ENCODE results near the gene NTRK3. TPM values are rescaled to one million over a fixed set of nuclear protein-coding genes. Genes with fewer than 3 reads are reported as not detected.

The NTRK3 gene
- total RNA-seq, 1 experiment from 2014 or later: not detected

- ChIA-PET CTCF (no interaction called here), POLR2A (no interaction called here)
- Histone ChIP-seq H3K4me3 (ENCODE audit: low read depth, low read length) (no peak overlapping the region), H3K36me3 (ENCODE audit: control insufficient read depth, insufficient read depth, low read length) (no peaks in the 10 kb centered on the region), H3K27me3 (replicated peaks; ENCODE audit: control insufficient read depth, insufficient read depth, low read length) (no peaks in the 10 kb centered on the region), H3K4me1 (no peaks in the 10 kb centered on the region), H3K9me3 (no peaks in the 10 kb centered on the region)
- intact Hi-C loops (cut with micrococcal nuclease; ENCODE audit: unreplicated experiment): no loop called here
- H3K4me1 Mint-ChIP-seq (ENCODE audit: low read depth, unreplicated experiment): no peaks in the 10 kb centered on the region
- no TSS peak for BruUV-seq (replicated peaks)
- H3K27me3 Mint-ChIP-seq (ENCODE audit: insufficient read depth, unreplicated experiment): peaks cover 19% of the 10 kb centered on the region
- no peak for TF ChIP-seq CTCF (IDR thresholded peaks at IDR 0.05; ENCODE audit: insufficient read depth in 1 of 2, low read depth in 1 of 2, low read length in 1 of 2, severe bottlenecking in 1 of 2, unreplicated experiment in 1 of 2)
- peaks cover 9% of the 10 kb centered on the region for H3K9me3 Mint-ChIP-seq (ENCODE audit: unreplicated experiment)
- H3K4me3 Mint-ChIP-seq (ENCODE audit: unreplicated experiment): no peak overlapping the region
- no peaks in the 10 kb centered on the region for H3K36me3 Mint-ChIP-seq (ENCODE audit: insufficient read depth, unreplicated experiment)
- H3K27ac Mint-ChIP-seq (ENCODE audit: unreplicated experiment): no peak overlapping the region
- no peak for DNase-seq
Measured at GRCh38 chr15:88031461-88031860, 225.1 kb downstream of the NTRK3 start.

GRCh38 chr15:88029696-88030095 lies 226.8 kb downstream of the NTRK3 start:
- Mint-ChIP-seq H3K4me1 (ENCODE audit: low read depth, unreplicated experiment) (no peaks in the 10 kb centered on the region), H3K36me3 (ENCODE audit: insufficient read depth, unreplicated experiment) (no peaks in the 10 kb centered on the region), H3K27me3 (ENCODE audit: insufficient read depth, unreplicated experiment) (peaks cover 6% of the 10 kb centered on the region), H3K27ac (ENCODE audit: unreplicated experiment) (no peak overlapping the region), H3K9me3 (ENCODE audit: unreplicated experiment) (peaks cover 9% of the 10 kb centered on the region), H3K4me3 (ENCODE audit: unreplicated experiment) (no peak overlapping the region)
- TF ChIP-seq CTCF (IDR thresholded peaks at IDR 0.05; ENCODE audit: insufficient read depth in 1 of 2, low read depth in 1 of 2, low read length in 1 of 2, severe bottlenecking in 1 of 2, unreplicated experiment in 1 of 2): no peak
- Histone ChIP-seq H3K27me3 (replicated peaks; ENCODE audit: control insufficient read depth, insufficient read depth, low read length) (no peaks in the 10 kb centered on the region), H3K4me1 (no peaks in the 10 kb centered on the region), H3K4me3 (ENCODE audit: low read depth, low read length) (no peak overlapping the region), H3K9me3 (no peaks in the 10 kb centered on the region), H3K36me3 (ENCODE audit: control insufficient read depth, insufficient read depth, low read length) (no peaks in the 10 kb centered on the region)
- POLR2A ChIA-PET: no interaction called here
- no TSS peak for BruUV-seq (replicated peaks)
- CTCF ChIA-PET: no interaction called here
- intact Hi-C loops (cut with micrococcal nuclease; ENCODE audit: unreplicated experiment): no loop called here
- no peak for DNase-seq

- Mint-ChIP-seq H3K27me3 (ENCODE audit: insufficient read depth, unreplicated experiment) (peaks cover 11% of the 10 kb centered on the region), H3K4me3 (ENCODE audit: unreplicated experiment) (no peak overlapping the region), H3K27ac (ENCODE audit: unreplicated experiment) (no peak overlapping the region), H3K9me3 (ENCODE audit: unreplicated experiment) (peaks cover 9% of the 10 kb centered on the region), H3K4me1 (ENCODE audit: low read depth, unreplicated experiment) (no peaks in the 10 kb centered on the region), H3K36me3 (ENCODE audit: insufficient read depth, unreplicated experiment) (no peaks in the 10 kb centered on the region)
- POLR2A ChIA-PET: no interaction called here
- Histone ChIP-seq H3K4me1 (no peaks in the 10 kb centered on the region), H3K9me3 (no peaks in the 10 kb centered on the region; the same call in 1 of the 2 replicates), H3K27me3 (replicated peaks; ENCODE audit: control insufficient read depth, insufficient read depth, low read length) (no peaks in the 10 kb centered on the region), H3K36me3 (ENCODE audit: control insufficient read depth, insufficient read depth, low read length) (no peaks in the 10 kb centered on the region), H3K4me3 (ENCODE audit: low read depth, low read length) (no peak overlapping the region)
- intact Hi-C loops (cut with micrococcal nuclease; ENCODE audit: unreplicated experiment): no loop called here
- BruUV-seq (replicated peaks): no TSS peak
- TF ChIP-seq CTCF (IDR thresholded peaks at IDR 0.05; ENCODE audit: insufficient read depth in 1 of 2, low read depth in 1 of 2, low read length in 1 of 2, severe bottlenecking in 1 of 2, unreplicated experiment in 1 of 2): no peak
- DNase-seq: no peak
- CTCF ChIA-PET: no interaction called here
Measured at GRCh38 chr15:88028024-88028423, 228.5 kb downstream of the NTRK3 start.

Data from Caco-2 (cell line).